ENCODE results near the gene ALK.

- TF ChIP-seq, protein P1, sequence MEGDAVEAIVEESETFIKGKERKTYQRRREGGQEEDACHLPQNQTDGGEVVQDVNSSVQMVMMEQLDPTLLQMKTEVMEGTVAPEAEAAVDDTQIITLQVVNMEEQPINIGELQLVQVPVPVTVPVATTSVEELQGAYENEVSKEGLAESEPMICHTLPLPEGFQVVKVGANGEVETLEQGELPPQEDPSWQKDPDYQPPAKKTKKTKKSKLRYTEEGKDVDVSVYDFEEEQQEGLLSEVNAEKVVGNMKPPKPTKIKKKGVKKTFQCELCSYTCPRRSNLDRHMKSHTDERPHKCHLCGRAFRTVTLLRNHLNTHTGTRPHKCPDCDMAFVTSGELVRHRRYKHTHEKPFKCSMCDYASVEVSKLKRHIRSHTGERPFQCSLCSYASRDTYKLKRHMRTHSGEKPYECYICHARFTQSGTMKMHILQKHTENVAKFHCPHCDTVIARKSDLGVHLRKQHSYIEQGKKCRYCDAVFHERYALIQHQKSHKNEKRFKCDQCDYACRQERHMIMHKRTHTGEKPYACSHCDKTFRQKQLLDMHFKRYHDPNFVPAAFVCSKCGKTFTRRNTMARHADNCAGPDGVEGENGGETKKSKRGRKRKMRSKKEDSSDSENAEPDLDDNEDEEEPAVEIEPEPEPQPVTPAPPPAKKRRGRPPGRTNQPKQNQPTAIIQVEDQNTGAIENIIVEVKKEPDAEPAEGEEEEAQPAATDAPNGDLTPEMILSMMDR (IDR thresholded peaks at IDR 0.05): no peak
- TF ChIP-seq POLR2A (IDR thresholded peaks at IDR 0.05): no peak
Measured at GRCh38 chr2:29601321-29601720, 320.1 kb downstream of the ALK start.

Data from thyroid gland (tissue), 4 donors.